Vagina (tissue), 2 donors: ENCODE results near the gene RBM44.

Experiments used
- POLR2A ChIP-seq, 2 donors: fragments of 450-650 bp; IDR thresholded peaks; one replicate each; pipeline ENCODE4 v1.6.1; 2017; ENCODE audit warnings: antibody characterized with exemption in 2 of 2, mild to moderate bottlenecking in 2 of 2, moderate library complexity in 2 of 2
- POLR2AphosphoS5 ChIP-seq, 2 donors: sonication (generic); formaldehyde crosslinking; IDR thresholded peaks; one replicate each; pipeline ENCODE4 v1.9.0; 2017; ENCODE audit warnings: antibody characterized with exemption in 2 of 2, mild to moderate bottlenecking in 2 of 2, low read depth in 1 of 2; ENCODE audit not compliant: insufficient read depth in 1 of 2
- TF ChIP-seq, protein P1 (sequence below), 3 experiments: fragments of 450-650 bp in 2 of 3; fragments of 200-600 bp in 1 of 3; sonication (generic) in 1 of 3; IDR thresholded peaks; one replicate each; pipeline ENCODE4 v1.5.1; 2017 to 2019; ENCODE audit warnings: antibody characterized with exemption in 3 of 3, mild to moderate bottlenecking in 2 of 3, moderate library complexity in 2 of 3

DNA sequence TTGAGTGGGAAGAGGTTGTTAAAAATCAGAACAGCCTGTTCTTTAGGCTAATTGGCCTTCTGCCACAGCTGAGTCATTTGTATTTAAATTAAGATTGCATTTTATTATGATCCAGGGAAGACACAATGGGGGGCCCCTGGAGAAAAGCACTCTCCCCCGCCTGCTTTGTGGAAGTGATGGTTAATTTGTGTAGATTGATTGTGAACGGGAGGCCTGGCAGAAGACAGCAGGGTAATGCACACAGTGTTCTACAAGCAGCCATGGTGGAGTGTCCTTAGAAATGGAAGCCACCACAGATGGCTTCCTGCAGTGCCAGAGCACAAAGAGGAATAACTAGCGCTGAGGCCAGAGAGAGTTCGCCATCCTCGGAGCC is 80.5 kb downstream of the RBM44 start:
- TF ChIP-seq POLR2AphosphoS5 (IDR thresholded peaks at IDR 0.05; ENCODE audit: insufficient read depth in 1 of 2, low read depth in 1 of 2) (no peak), POLR2A (IDR thresholded peaks at IDR 0.05) (no peak)
- TF ChIP-seq, protein P1, sequence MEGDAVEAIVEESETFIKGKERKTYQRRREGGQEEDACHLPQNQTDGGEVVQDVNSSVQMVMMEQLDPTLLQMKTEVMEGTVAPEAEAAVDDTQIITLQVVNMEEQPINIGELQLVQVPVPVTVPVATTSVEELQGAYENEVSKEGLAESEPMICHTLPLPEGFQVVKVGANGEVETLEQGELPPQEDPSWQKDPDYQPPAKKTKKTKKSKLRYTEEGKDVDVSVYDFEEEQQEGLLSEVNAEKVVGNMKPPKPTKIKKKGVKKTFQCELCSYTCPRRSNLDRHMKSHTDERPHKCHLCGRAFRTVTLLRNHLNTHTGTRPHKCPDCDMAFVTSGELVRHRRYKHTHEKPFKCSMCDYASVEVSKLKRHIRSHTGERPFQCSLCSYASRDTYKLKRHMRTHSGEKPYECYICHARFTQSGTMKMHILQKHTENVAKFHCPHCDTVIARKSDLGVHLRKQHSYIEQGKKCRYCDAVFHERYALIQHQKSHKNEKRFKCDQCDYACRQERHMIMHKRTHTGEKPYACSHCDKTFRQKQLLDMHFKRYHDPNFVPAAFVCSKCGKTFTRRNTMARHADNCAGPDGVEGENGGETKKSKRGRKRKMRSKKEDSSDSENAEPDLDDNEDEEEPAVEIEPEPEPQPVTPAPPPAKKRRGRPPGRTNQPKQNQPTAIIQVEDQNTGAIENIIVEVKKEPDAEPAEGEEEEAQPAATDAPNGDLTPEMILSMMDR (IDR thresholded peaks at IDR 0.05): no peak
